GM12872 (cell line): ENCODE measurements around the gene NAT14.

Experiments used
- CTCF ChIP-seq: IDR thresholded peaks from 3 replicates; pipeline ENCODE4 v1.5.1; 2011; ENCODE audit warnings: low read depth, mild to moderate bottlenecking, low read length, moderate library complexity; ENCODE audit not compliant: insufficient read depth

Gene NAT14

GRCh38 chr19:55493645-55494171, 8.7 kb downstream of the NAT14 start:
- TF ChIP-seq CTCF = no peak

GRCh38 chr19:55494172-55494761, 9.3 kb downstream of the NAT14 start:
- no peak for TF ChIP-seq CTCF

- no peak for TF ChIP-seq CTCF
Observed at GRCh38 chr19:55495646-55496349, 10.8 kb downstream of the NAT14 start.

GRCh38 chr19:55497763-55498162, 12.8 kb downstream of the NAT14 start:
- TF ChIP-seq CTCF = no peak

GRCh38 chr19:55498246-55498840, 13.4 kb downstream of the NAT14 start:
- TF ChIP-seq CTCF = no peak

GRCh38 chr19:55500368-55500952, 15.5 kb downstream of the NAT14 start:
- TF ChIP-seq CTCF = no peak

- no peak for TF ChIP-seq CTCF
Observed at GRCh38 chr19:55502197-55502952, 17.4 kb downstream of the NAT14 start.
